GM12872 (cell line): ENCODE measurements around the gene CHKB.

Source experiments
- TF ChIP-seq, protein P1 (sequence below): IDR thresholded peaks from 3 replicates; pipeline ENCODE4 v1.5.1; 2011; ENCODE audit warnings: low read depth, mild to moderate bottlenecking, low read length, moderate library complexity; ENCODE audit not compliant: insufficient read depth

CHKB gene

DNA sequence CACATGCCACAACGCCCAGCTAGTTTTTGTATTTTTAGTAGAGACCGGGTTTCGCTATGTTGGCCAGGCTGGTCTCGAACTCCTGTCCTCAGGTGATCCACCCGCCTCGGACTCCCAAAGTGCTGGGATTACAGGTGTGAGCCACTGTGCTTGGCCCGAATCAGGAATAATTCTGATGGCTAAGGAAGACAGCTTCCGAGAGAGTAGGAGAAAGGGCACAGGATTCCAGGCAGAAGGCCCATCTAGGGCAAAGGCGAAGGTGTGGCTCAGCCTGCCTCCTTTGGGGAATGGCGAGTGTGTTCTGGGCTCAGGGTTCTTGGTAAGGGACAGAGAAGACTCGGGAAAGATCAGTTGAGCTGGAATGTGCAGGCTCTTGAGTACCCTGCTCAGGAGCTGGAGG lies 18.4 kb downstream of the CHKB start:
- TF ChIP-seq, protein P1, sequence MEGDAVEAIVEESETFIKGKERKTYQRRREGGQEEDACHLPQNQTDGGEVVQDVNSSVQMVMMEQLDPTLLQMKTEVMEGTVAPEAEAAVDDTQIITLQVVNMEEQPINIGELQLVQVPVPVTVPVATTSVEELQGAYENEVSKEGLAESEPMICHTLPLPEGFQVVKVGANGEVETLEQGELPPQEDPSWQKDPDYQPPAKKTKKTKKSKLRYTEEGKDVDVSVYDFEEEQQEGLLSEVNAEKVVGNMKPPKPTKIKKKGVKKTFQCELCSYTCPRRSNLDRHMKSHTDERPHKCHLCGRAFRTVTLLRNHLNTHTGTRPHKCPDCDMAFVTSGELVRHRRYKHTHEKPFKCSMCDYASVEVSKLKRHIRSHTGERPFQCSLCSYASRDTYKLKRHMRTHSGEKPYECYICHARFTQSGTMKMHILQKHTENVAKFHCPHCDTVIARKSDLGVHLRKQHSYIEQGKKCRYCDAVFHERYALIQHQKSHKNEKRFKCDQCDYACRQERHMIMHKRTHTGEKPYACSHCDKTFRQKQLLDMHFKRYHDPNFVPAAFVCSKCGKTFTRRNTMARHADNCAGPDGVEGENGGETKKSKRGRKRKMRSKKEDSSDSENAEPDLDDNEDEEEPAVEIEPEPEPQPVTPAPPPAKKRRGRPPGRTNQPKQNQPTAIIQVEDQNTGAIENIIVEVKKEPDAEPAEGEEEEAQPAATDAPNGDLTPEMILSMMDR: no peak

DNA sequence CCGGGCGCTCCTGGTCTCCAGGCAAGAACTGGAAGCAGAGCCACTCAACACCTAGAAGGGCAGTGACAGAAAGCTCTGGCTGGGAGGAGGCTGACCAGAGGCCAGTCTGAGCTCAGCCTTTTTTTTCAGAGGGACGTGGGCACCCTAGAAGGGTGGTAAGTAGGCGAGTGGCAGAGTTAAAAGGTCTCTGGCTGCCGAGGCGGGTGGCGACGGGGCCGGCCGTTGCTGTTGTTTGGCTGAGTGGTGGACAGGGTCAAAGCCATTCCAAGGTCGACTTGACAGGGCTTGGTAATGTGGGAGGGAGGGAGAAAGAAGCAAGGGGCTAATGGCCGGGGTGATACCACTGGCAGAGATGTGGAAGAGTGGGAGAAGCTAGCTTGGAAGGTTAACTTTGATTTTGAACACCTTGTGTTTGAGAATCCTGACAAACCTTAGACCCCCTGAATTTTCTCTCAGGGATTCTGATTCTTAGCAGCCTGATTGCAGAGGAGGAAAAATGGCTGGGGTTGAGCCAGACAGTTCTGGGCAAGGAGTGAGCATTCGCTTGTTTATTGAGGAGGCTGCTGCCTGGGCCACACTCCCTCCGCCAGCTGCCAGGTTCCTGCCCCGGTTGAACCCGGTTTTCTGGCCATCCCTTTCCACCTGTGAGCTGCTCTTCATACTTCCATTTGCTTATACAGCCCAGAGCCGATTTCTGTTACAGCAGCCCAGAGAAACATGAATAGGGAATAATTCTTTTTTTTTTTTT lies 19.1 kb downstream of the CHKB start:
- TF ChIP-seq, protein P1: no peak

- TF ChIP-seq, protein P1: peak; percentile 89
Observed at GRCh38 chr22:50562523-50563412, 19.9 kb downstream of the CHKB start, which contains the start of gene SYCE3. SYCE3 (minus strand) TSS chr22:50562919; CDS start chr22:50556405, 6,514 bp downstream.

GRCh38 chr22:50561401-50562358 lies 21.0 kb downstream of the CHKB start:
- TF ChIP-seq, protein P1: no peak

DNA sequence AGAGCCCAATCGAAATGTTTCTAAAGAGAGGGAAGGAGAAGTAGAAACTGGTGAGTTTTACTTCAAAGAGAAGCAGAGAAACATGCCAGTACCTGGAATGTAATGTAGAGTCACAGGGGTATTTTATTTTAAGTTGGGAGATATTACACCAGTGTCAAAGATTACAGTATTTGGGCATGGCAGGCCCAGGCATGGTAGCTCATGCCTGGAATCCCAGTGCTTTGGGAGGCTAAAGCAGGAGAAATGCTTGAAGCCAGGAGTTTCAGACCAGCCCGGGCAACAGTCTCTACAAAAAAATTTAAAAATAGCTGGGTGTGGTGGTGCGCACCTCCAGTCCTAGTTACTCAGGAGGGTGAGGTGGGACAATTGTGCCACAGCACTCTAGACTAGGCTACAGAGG lies 22.6 kb downstream of the CHKB start:
- TF ChIP-seq, protein P1: no peak

DNA sequence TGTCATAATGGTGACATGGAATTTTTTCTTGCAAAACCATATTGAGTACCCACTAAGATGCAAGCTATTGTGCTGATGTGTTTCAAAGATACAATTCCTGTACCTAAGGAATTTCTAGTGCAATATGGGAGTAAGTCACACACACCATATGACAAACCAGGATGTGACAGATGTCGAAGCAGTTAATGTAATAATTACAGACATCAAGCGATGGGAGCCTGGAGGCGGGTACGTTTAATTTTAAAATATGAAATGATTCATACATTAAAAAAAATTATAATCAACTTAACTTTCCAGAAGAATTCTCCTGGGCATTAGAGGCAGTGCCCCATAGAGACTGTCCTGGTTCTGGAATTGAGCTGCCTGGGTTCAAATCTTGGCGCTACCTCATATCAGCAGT lies 25.9 kb downstream of the CHKB start:
- TF ChIP-seq, protein P1: no peak
